Nephron progenitor cell (in vitro differentiated cells): ENCODE data around the gene SLC6A11.

Experiments used
- DNase-seq: peaks from one replicate; pipeline ENCODE4 v3.0.0; 2021
- H3K27ac Mint-ChIP-seq: 2 replicates; pipeline ENCODE4 v1.8.0; 2021; ENCODE audit warnings: mild to moderate bottlenecking, moderate library complexity, mixed read lengths
- H3K27me3 Mint-ChIP-seq: 2 replicates; pipeline ENCODE4 v1.8.0; 2021; ENCODE audit warnings: mild to moderate bottlenecking, low read depth, mixed read lengths; ENCODE audit not compliant: poor library complexity
- H3K36me3 Mint-ChIP-seq: 2 replicates; pipeline ENCODE4 v1.8.0; 2021; ENCODE audit warnings: low read depth, mixed read lengths
- H3K4me1 Mint-ChIP-seq: 2 replicates; pipeline ENCODE4 v1.8.0; 2021; ENCODE audit warnings: mixed read lengths
- H3K4me3 Mint-ChIP-seq: 2 replicates; pipeline ENCODE4 v1.8.0; 2021; ENCODE audit warnings: mild to moderate bottlenecking, moderate library complexity, mixed read lengths
- H3K9me3 Mint-ChIP-seq: 2 replicates; pipeline ENCODE4 v1.8.0; 2021; ENCODE audit warnings: mild to moderate bottlenecking, moderate library complexity, mixed read lengths
- TF ChIP-seq, protein P1 (sequence below): fragments of 200-600 bp; sonication (generic); IDR thresholded peaks from 2 replicates; pipeline ENCODE4 v1.5.0; 2021; ENCODE audit warnings: antibody characterized with exemption

SLC6A11 gene

DNA sequence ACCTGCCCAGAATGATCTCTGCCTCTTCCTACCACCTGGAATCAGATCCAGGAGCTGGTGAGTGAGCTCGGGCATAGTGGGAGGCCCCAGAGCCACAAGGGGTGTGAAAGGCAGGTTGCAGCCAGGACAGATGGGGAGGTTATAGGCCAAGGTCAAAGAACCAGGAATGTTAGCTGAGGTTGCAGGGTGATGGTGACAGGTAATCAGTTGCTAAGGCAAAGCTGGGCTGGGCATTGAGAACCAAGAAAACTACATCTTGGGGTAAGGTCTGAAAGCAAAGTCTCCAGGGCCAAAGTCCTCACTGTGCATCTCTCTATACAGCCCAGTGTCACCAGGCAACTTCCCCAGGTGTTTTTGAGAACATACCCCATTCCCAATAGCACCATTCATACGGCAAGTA is 38.4 kb upstream of the SLC6A11 start:
- no peak overlapping the region for H3K27ac Mint-ChIP-seq
- no peaks in the 10 kb centered on the region for H3K9me3 Mint-ChIP-seq
- H3K36me3 Mint-ChIP-seq = no peaks in the 10 kb centered on the region
- no peak for DNase-seq
- TF ChIP-seq, protein P1, sequence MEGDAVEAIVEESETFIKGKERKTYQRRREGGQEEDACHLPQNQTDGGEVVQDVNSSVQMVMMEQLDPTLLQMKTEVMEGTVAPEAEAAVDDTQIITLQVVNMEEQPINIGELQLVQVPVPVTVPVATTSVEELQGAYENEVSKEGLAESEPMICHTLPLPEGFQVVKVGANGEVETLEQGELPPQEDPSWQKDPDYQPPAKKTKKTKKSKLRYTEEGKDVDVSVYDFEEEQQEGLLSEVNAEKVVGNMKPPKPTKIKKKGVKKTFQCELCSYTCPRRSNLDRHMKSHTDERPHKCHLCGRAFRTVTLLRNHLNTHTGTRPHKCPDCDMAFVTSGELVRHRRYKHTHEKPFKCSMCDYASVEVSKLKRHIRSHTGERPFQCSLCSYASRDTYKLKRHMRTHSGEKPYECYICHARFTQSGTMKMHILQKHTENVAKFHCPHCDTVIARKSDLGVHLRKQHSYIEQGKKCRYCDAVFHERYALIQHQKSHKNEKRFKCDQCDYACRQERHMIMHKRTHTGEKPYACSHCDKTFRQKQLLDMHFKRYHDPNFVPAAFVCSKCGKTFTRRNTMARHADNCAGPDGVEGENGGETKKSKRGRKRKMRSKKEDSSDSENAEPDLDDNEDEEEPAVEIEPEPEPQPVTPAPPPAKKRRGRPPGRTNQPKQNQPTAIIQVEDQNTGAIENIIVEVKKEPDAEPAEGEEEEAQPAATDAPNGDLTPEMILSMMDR = no peak
- no peak overlapping the region for H3K4me3 Mint-ChIP-seq
- peaks cover 41% of the 10 kb centered on the region for H3K27me3 Mint-ChIP-seq
- H3K4me1 Mint-ChIP-seq = no peaks in the 10 kb centered on the region

- Mint-ChIP-seq H3K36me3 (no peaks in the 10 kb centered on the region), H3K4me3 (no peak overlapping the region), H3K4me1 (no peaks in the 10 kb centered on the region), H3K27me3 (peaks cover 37% of the 10 kb centered on the region), H3K9me3 (no peaks in the 10 kb centered on the region), H3K27ac (no peak overlapping the region)
- DNase-seq = no peak
- TF ChIP-seq, protein P1 = no peak
Measured at GRCh38 chr3:10778492-10779292, 37.3 kb upstream of the SLC6A11 start.

GRCh38 chr3:10779293-10779805 is 36.7 kb upstream of the SLC6A11 start:
- TF ChIP-seq, protein P1 = no peak
- peak overlapping the region; percentile 38 for H3K27ac Mint-ChIP-seq
- no peak overlapping the region for H3K4me3 Mint-ChIP-seq
- H3K4me1 Mint-ChIP-seq = no peaks in the 10 kb centered on the region
- H3K9me3 Mint-ChIP-seq = no peaks in the 10 kb centered on the region
- DNase-seq = no peak
- H3K36me3 Mint-ChIP-seq = no peaks in the 10 kb centered on the region
- peaks cover 34% of the 10 kb centered on the region for H3K27me3 Mint-ChIP-seq

DNA sequence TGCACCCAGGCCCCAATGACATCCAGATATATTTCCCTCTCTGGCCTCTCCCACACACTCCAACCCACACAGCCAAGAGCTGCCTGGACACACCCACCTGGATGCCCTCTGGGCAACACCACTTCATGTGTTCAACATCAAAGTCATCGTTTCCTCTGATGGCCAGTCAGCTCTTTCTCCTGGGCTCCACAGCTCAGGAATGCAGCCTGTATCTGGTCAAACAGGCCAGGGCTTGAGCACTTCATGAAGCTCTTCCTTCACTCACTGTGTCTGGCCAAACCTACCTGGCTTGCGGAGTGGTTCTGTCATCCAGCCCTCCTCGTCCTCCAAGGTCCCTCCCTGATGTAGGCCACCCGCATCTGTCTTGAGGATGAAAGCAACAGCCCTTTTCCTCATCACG is 35.8 kb upstream of the SLC6A11 start:
- Mint-ChIP-seq H3K4me1 (no peaks in the 10 kb centered on the region), H3K27ac (no peak overlapping the region), H3K36me3 (no peaks in the 10 kb centered on the region), H3K4me3 (no peak overlapping the region), H3K27me3 (peaks cover 34% of the 10 kb centered on the region), H3K9me3 (no peaks in the 10 kb centered on the region)
- TF ChIP-seq, protein P1 = no peak
- no peak for DNase-seq

GRCh38 chr3:10780922-10781321 is 35.1 kb upstream of the SLC6A11 start:
- no peaks in the 10 kb centered on the region for H3K4me1 Mint-ChIP-seq
- H3K36me3 Mint-ChIP-seq = no peaks in the 10 kb centered on the region
- no peaks in the 10 kb centered on the region for H3K9me3 Mint-ChIP-seq
- H3K27ac Mint-ChIP-seq = no peak overlapping the region
- TF ChIP-seq, protein P1 = no peak
- no peak for DNase-seq
- no peak overlapping the region for H3K4me3 Mint-ChIP-seq
- H3K27me3 Mint-ChIP-seq = peaks cover 32% of the 10 kb centered on the region

- Mint-ChIP-seq H3K27me3 (peaks cover 37% of the 10 kb centered on the region), H3K4me3 (no peak overlapping the region), H3K4me1 (no peaks in the 10 kb centered on the region), H3K27ac (no peak overlapping the region), H3K9me3 (no peaks in the 10 kb centered on the region), H3K36me3 (no peaks in the 10 kb centered on the region)
- TF ChIP-seq, protein P1 = no peak
- DNase-seq = no peak
Measured at GRCh38 chr3:10781981-10782380, 34.0 kb upstream of the SLC6A11 start.
